B cell (primary cell): ENCODE measurements around the gene PARN. TPM values are rescaled to one million over a fixed set of nuclear protein-coding genes. Genes with fewer than 3 reads are reported as not detected.
A peak's percentile ranks its signal among the peaks of the same experiment; 100 is the strongest.

ENCODE experiments used
- ATAC-seq: fragments of 200-7000 bp; cut with Tn5 transposase; one replicate; pipeline ENCODE4 v1.10.0; 2021; ENCODE audit warnings: low read depth, mild to moderate bottlenecking, moderate number of reproducible peaks, moderate library complexity
- CTCF ChIA-PET: fragments of 350-600 bp; sonication (Branson Sonifier 250); formaldehyde crosslinking; loops from one replicate; lab custom pipeline; 2021; ENCODE audit warnings: antibody characterized with exemption, inconsistent platforms; lab: Charles Lee
- POLR2A ChIA-PET: fragments of 350-600 bp; sonication (Branson Sonifier 250); formaldehyde crosslinking; loops from one replicate; lab custom pipeline; 2021; ENCODE audit warnings: antibody characterized with exemption; lab: Charles Lee
- DNase-seq: peaks from one replicate; pipeline ENCODE4 v3.0.0; 2013
- H2AFZ ChIP-seq: 2 replicates; pipeline ENCODE4 v1.6.1; 2012; ENCODE audit warnings: mild to moderate bottlenecking, low read depth, low read length; ENCODE audit not compliant: insufficient read depth, poor library complexity, severe bottlenecking
- H3K27ac ChIP-seq, 2 donors: 1 replicate in 1 of 2; 2 replicates in 1 of 2; pipeline ENCODE4 v1.5.1; 2012 to 2013; ENCODE audit warnings: low read length in 2 of 2, mild to moderate bottlenecking in 2 of 2, moderate library complexity in 1 of 2
- H3K27me3 ChIP-seq, 4 experiments: fragments of 200-600 bp in 1 of 4; sonication (generic) in 1 of 4; replicated peaks in 1 of 4; 1 replicate in 2 of 4; 2 replicates in 2 of 4; pipeline versions ENCODE4 v1.6.1 to v1.7.0; 2013 to 2016; ENCODE audit warnings: low read length in 3 of 4, mild to moderate bottlenecking in 2 of 4, mixed read lengths in 1 of 4, moderate library complexity in 1 of 4; ENCODE audit not compliant: insufficient read depth in 4 of 4, control insufficient read depth in 3 of 4; ENCODE audit errors: control extremely low read depth in 1 of 4
- H3K36me3 ChIP-seq, 2 experiments: replicated peaks in 1 of 2; 1 replicate in 1 of 2; 2 replicates in 1 of 2; pipeline versions ENCODE4 v1.6.1 to v1.7.1; 2013; ENCODE audit warnings: low read length in 1 of 2; ENCODE audit not compliant: insufficient read depth in 2 of 2, control insufficient read depth in 1 of 2; ENCODE audit errors: control extremely low read depth in 1 of 2, extremely low read depth in 1 of 2
- H3K4me1 ChIP-seq, 2 donors: fragments of 200-600 bp in 1 of 2; sonication (generic) in 1 of 2; 1 replicate in 1 of 2; 2 replicates in 1 of 2; pipeline versions ENCODE4 v1.5.1 to v1.6.1; 2013 to 2017; ENCODE audit warnings: low read length in 2 of 2; ENCODE audit not compliant: control insufficient read depth in 2 of 2, insufficient read depth in 2 of 2
- H3K4me2 ChIP-seq: replicated peaks from 2 replicates; pipeline ENCODE3; 2012; ENCODE audit warnings: mild to moderate bottlenecking, low read depth, low read length; ENCODE audit not compliant: poor library complexity, severe bottlenecking
- H3K4me3 ChIP-seq, 5 experiments: fragments of 200-600 bp in 1 of 5; sonication (generic) in 1 of 5; 1 replicate in 3 of 5; 2 replicates in 2 of 5; pipeline versions ENCODE4 v1.5.1 to v1.7.0; 2011 to 2016; ENCODE audit warnings: low read length in 4 of 5, mild to moderate bottlenecking in 4 of 5, low read depth in 2 of 5, control low read depth in 1 of 5, moderate library complexity in 1 of 5; ENCODE audit not compliant: insufficient read depth in 1 of 5; ENCODE audit errors: control extremely low read depth in 1 of 5, extremely low read depth in 1 of 5
- H3K79me2 ChIP-seq: fragments of 200-600 bp; sonication (generic); one replicate; pipeline ENCODE4 v1.6.0; 2016; ENCODE audit warnings: low read length; ENCODE audit not compliant: control insufficient read depth, insufficient read depth
- H3K9ac ChIP-seq: fragments of 200-600 bp; sonication (generic); 2 replicates; pipeline ENCODE4 v1.6.1; 2017; ENCODE audit warnings: mild to moderate bottlenecking, low read length, moderate library complexity
- H3K9me3 ChIP-seq, 3 donors: one replicate each; pipeline versions ENCODE4 v1.6.1 to v1.7.1; 2013; ENCODE audit warnings: low read length in 2 of 3; ENCODE audit not compliant: control insufficient read depth in 2 of 3, insufficient read depth in 1 of 3; ENCODE audit errors: control extremely low read depth in 1 of 3
- H4K20me1 ChIP-seq: 2 replicates; pipeline ENCODE4 v1.6.0; 2012; ENCODE audit warnings: mild to moderate bottlenecking, low read length; ENCODE audit not compliant: insufficient read depth, control insufficient read depth, poor library complexity, severe bottlenecking
- H3K27ac Mint-ChIP-seq: one replicate; pipeline ENCODE4 v1.8.0; 2021; ENCODE audit warnings: mixed read lengths
- H3K27me3 Mint-ChIP-seq: one replicate; pipeline ENCODE4 v1.8.0; 2021; ENCODE audit warnings: mixed read lengths
- H3K4me1 Mint-ChIP-seq: one replicate; pipeline ENCODE4 v1.8.0; 2021; ENCODE audit warnings: mixed read lengths
- H3K4me3 Mint-ChIP-seq: one replicate; pipeline ENCODE4 v1.8.0; 2021; ENCODE audit warnings: mixed read lengths
- H3K9me3 Mint-ChIP-seq: one replicate; pipeline ENCODE4 v1.8.0; 2022; ENCODE audit warnings: mixed read lengths; ENCODE audit not compliant: insufficient read depth
- EZH2 ChIP-seq: IDR thresholded peaks from 2 replicates; pipeline ENCODE4 v1.6.1; 2012; ENCODE audit warnings: borderline replicate concordance, low read depth, mild to moderate bottlenecking, moderate library complexity, low read length; ENCODE audit not compliant: insufficient read depth, poor library complexity, severe bottlenecking
- WGBS: methylation state at CpG from one replicate; pipeline ENCODE4 v1.1.5; 2013; ENCODE audit warnings: missing lambda C conversion rate; ENCODE audit not compliant: insufficient coverage; 5-methylcytosine and 5-hydroxymethylcytosine counted together
- intact Hi-C: fragments of 100-400 bp; cut with micrococcal nuclease; formaldehyde crosslinking; loops from one replicate; pipeline ENCODE4 v1.10.0; 2022
- polyA plus RNA-seq: library from polyadenylated mRNA; depleted of rRNA; stranded (reverse); fragments of >200 nt; gene quantifications from 2 replicates; pipeline ENCODE4 v1.2.3, GENCODE V29; 2012
- total RNA-seq, 2 donors: library from RNA; stranded (reverse); fragments of 120-200 nt in 1 of 2; gene quantifications; 1 replicate in 1 of 2; 2 replicates in 1 of 2; pipeline versions ENCODE4 v1.2.3 to v1.2.4, GENCODE V29; 2013 to 2022
- TF ChIP-seq, protein P1 (sequence below): fragments of 200-600 bp; IDR thresholded peaks from one replicate; pipeline ENCODE4 v1.8.0; 2022; ENCODE audit warnings: antibody characterized with exemption, mild to moderate bottlenecking

Gene PARN
- total and polyA plus RNA-seq, 2 donors (not counting 1 experiment from before 2014, with no cell fraction given) = 25.3 to 62.2 TPM

DNA sequence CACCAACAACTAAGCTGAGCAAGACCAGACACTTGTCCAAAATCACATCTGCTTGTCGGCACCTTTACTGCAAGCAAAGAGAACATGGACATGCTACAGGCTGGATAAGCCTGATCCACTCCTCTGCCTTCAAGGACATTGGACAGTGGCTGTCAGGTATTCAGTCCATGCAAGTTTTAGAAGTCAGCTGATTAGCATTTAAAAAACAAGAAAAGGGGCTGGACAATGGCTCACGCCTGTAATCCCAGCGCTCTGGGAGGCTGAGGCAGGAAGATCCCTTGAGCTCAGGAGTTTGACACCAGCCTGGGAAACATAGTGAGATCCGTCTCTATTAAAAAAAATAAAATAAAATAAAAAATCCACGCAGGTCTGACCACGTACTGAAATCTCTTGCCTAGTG lies 20.3 kb downstream of the PARN start:
- H3K27ac Mint-ChIP-seq = no peak overlapping the region
- Histone ChIP-seq H3K27ac (no peak overlapping the region), H3K27me3 (no peaks in the 10 kb centered on the region), H3K4me1 (peaks cover 25 to 34% of the 10 kb centered on the region in 2 donors), H3K9me3 (no peaks in the 10 kb centered on the region), H3K36me3 (peaks cover 4 to 57% of the 10 kb centered on the region in 2 experiments), H3K4me3 (no peak overlapping the region), H3K9ac (no peak overlapping the region), H4K20me1 (no peaks in the 10 kb centered on the region), H2AFZ (no peak overlapping the region), H3K4me2 (no peak overlapping the region), H3K79me2 (peaks cover 11% of the 10 kb centered on the region)
- no peaks in the 10 kb centered on the region for H3K9me3 Mint-ChIP-seq
- WGBS = 95% methylated on average over 5 of the region's 6 CpGs
- no peak for ATAC-seq
- intact Hi-C loops = no loop called here
- CTCF ChIA-PET = interaction anchor here (0.9 kb wide), 1 partner anchor 309 kb away, joined by 3 read pairs; no protein-coding TSS in a partner anchor
- TF ChIP-seq, protein P1, sequence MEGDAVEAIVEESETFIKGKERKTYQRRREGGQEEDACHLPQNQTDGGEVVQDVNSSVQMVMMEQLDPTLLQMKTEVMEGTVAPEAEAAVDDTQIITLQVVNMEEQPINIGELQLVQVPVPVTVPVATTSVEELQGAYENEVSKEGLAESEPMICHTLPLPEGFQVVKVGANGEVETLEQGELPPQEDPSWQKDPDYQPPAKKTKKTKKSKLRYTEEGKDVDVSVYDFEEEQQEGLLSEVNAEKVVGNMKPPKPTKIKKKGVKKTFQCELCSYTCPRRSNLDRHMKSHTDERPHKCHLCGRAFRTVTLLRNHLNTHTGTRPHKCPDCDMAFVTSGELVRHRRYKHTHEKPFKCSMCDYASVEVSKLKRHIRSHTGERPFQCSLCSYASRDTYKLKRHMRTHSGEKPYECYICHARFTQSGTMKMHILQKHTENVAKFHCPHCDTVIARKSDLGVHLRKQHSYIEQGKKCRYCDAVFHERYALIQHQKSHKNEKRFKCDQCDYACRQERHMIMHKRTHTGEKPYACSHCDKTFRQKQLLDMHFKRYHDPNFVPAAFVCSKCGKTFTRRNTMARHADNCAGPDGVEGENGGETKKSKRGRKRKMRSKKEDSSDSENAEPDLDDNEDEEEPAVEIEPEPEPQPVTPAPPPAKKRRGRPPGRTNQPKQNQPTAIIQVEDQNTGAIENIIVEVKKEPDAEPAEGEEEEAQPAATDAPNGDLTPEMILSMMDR = no peak
- no peak for TF ChIP-seq EZH2
- POLR2A ChIA-PET = no interaction called here
- peak overlapping the region; percentile 19 for H3K4me3 Mint-ChIP-seq
- DNase-seq = no peak
- H3K4me1 Mint-ChIP-seq = peaks cover 42% of the 10 kb centered on the region
- no peaks in the 10 kb centered on the region for H3K27me3 Mint-ChIP-seq

DNA sequence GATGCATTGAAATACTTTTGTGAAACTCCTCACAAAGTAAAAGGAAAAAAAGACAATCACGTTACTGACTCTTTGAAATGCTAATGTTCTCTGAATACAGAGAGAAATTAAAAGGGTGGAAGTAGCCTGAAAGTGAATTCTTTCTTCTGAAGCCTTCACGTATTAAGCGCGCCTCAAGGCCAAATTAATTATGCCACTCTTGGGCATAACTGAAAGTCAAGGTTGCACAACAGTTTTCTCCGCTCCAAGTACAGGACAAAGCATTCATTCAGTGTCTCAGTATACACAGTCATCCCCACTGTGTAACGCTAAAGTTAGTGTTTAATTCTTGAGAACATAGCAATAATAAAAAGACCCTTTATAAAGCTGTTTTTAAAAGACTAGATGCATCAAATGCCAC lies 21.5 kb downstream of the PARN start:
- Histone ChIP-seq H2AFZ (no peak overlapping the region), H3K27me3 (no peaks in the 10 kb centered on the region), H4K20me1 (no peaks in the 10 kb centered on the region), H3K4me3 (no peak overlapping the region), H3K79me2 (peaks cover 7% of the 10 kb centered on the region), H3K36me3 (peaks cover 4 to 57% of the 10 kb centered on the region in 2 experiments), H3K27ac (peak overlapping the region; percentile 9 to 63), H3K9me3 (no peaks in the 10 kb centered on the region), H3K4me2 (peak overlapping the region; percentile 51), H3K4me1 (peaks cover 25 to 34% of the 10 kb centered on the region in 2 donors), H3K9ac (peak overlapping the region; percentile 19)
- ATAC-seq (no peak), DNase-seq (no peak)
- Mint-ChIP-seq H3K4me1 (peaks cover 42% of the 10 kb centered on the region), H3K4me3 (peak overlapping the region; percentile 79), H3K9me3 (no peaks in the 10 kb centered on the region), H3K27me3 (no peaks in the 10 kb centered on the region), H3K27ac (peak overlapping the region; percentile 34)
- CTCF ChIA-PET = interaction anchor here (0.6 to 1.0 kb wide), 2 partner anchors 9 kb away, joined by 4 read pairs; no protein-coding TSS in a partner anchor
- POLR2A ChIA-PET = interaction anchor here (0.5 kb wide), 1 partner anchor 32 kb away, joined by 3 read pairs; no protein-coding TSS in a partner anchor
- TF ChIP-seq EZH2 = no peak
- TF ChIP-seq, protein P1 = no peak
- intact Hi-C loops = no loop called here
- whole genome bisulfite sequencing = 100% methylated on average over 4 of the region's 6 CpGs
